GM19395 (cell line): ENCODE data around the gene TRA2A.
"Not testable (repeated sequence)": the region's sequence is repeated elsewhere in the genome, so short reads cannot be mapped to it uniquely, and the experiment has no call there.

Experiments
- ATAC-seq: cut with Tn5 transposase; IDR thresholded peaks from one replicate; pipeline ENCODE4 v1.9.1; 2021; ENCODE audit warnings: mild to moderate bottlenecking, moderate library complexity; ENCODE audit not compliant: unreplicated experiment

Gene TRA2A

GRCh38 chr7:23513746-23514145, 18.0 kb downstream of the TRA2A start:
- not testable (repeated sequence) for ATAC-seq

- ATAC-seq, result no peak
Observed at GRCh38 chr7:23494009-23494408, 37.8 kb downstream of the TRA2A start.

- ATAC-seq, result no peak
Observed at GRCh38 chr7:23491502-23491901, 40.3 kb downstream of the TRA2A start.

- peak; percentile 80 for ATAC-seq
Observed at GRCh38 chr7:23490357-23491135, 41.2 kb downstream of the TRA2A start.

GRCh38 chr7:23488714-23489113, 43.1 kb downstream of the TRA2A start:
- not testable (repeated sequence) for ATAC-seq

- ATAC-seq, result no peak
Observed at GRCh38 chr7:23487670-23488069, 44.1 kb downstream of the TRA2A start.

GRCh38 chr7:23486002-23486773, 45.6 kb downstream of the TRA2A start:
- ATAC-seq, result no peak

GRCh38 chr7:23482686-23483085, 49.1 kb downstream of the TRA2A start:
- ATAC-seq, result no peak

GRCh38 chr7:23477962-23478866, 53.6 kb downstream of the TRA2A start:
- ATAC-seq, result no peak

GRCh38 chr7:23477157-23477499, 54.7 kb downstream of the TRA2A start:
- ATAC-seq, result no peak

- no peak for ATAC-seq
Observed at GRCh38 chr7:23476286-23477156, 55.3 kb downstream of the TRA2A start.

- ATAC-seq, result no peak
Observed at GRCh38 chr7:23475576-23475839, 56.3 kb downstream of the TRA2A start.

GRCh38 chr7:23474829-23475575, 56.8 kb downstream of the TRA2A start:
- ATAC-seq, result no peak

GRCh38 chr7:23474094-23474828, 57.5 kb downstream of the TRA2A start:
- peak; percentile 69 for ATAC-seq

GRCh38 chr7:23473844-23474093, 58.0 kb downstream of the TRA2A start:
- ATAC-seq, result no peak

- no peak for ATAC-seq
Observed at GRCh38 chr7:23472956-23473843, 58.6 kb downstream of the TRA2A start.

GRCh38 chr7:23472556-23472955, 59.2 kb downstream of the TRA2A start:
- ATAC-seq, result no peak

- no peak for ATAC-seq
Observed at GRCh38 chr7:23472046-23472445, 59.7 kb downstream of the TRA2A start.
